ENCODE data around the gene KIF4B. TPM values are rescaled to one million over a fixed set of nuclear protein-coding genes. Genes with fewer than 3 reads are reported as not detected.

KIF4B gene
- total and polyA plus RNA-seq, 2 donors (not counting 3 experiments of a cell fraction or from before 2014, with no cell fraction given), result 0.44 TPM; not detected in 1

- FAIRE-seq (no peak), DNase-seq (ENCODE audit: low read depth, low spot score) (no peak)
- no peaks in the 10 kb centered on the region for H3K36me3 ChIP-seq (ENCODE audit: control insufficient read depth in 2 of 2, extremely low read depth in 1 of 2, insufficient read depth in 2 of 2, low read length in 2 of 2)
- H3K9me1 ChIP-seq (replicated peaks; ENCODE audit: control insufficient read depth, extremely low read depth, insufficient read depth, low read length), result no peaks in the 10 kb centered on the region
- no peak overlapping the region for H2AFZ ChIP-seq (ENCODE audit: low read depth, low read length)
- intact Hi-C loops (cut with micrococcal nuclease) (no loop called here), dilution Hi-C loops (cut with MboI; ENCODE audit: extremely low pct_ligation_motif_present, low sequenced_read_pairs) (no loop called here)
- no peaks in the 10 kb centered on the region for H3K9me3 ChIP-seq (replicated peaks; ENCODE audit: control insufficient read depth, insufficient read depth, low read length)
- no TSS peak for BruUV-seq (replicated peaks)
- no peaks in the 10 kb centered on the region for H3K4me1 ChIP-seq (ENCODE audit: control insufficient read depth, extremely low read depth, insufficient read depth, low read length)
- no peak overlapping the region for H3K4me2 ChIP-seq (ENCODE audit: insufficient read depth, low read length)
- no peak for TF ChIP-seq POLR2A (IDR thresholded peaks at IDR 0.05; ENCODE audit: low read depth, low read length)
- no peak for TF ChIP-seq FOS (IDR thresholded peaks at IDR 0.05; ENCODE audit: borderline replicate concordance, insufficient read depth, low read length)
- TF ChIP-seq GATA2 (IDR thresholded peaks at IDR 0.05; ENCODE audit: insufficient read depth, insufficient read length, low read depth, low read length), result no peak
- TF ChIP-seq CTCF (IDR thresholded peaks at IDR 0.05; ENCODE audit: extremely low read depth in 1 of 2, insufficient read depth in 1 of 2, low read depth in 1 of 2, low read length in 2 of 2), result no peak
- no peak for TF ChIP-seq EZH2 (IDR thresholded peaks at IDR 0.05; ENCODE audit: borderline replicate concordance, low read depth, low read length, severe bottlenecking)
- TF ChIP-seq MAX (IDR thresholded peaks at IDR 0.05; ENCODE audit: insufficient read depth, insufficient read length), result no peak
- TF ChIP-seq MYC (IDR thresholded peaks at IDR 0.05; ENCODE audit: low read depth, low read length), result no peak
- ChIA-PET CTCF (no interaction called here), POLR2A (no interaction called here)
- no peaks in the 10 kb centered on the region for H3K79me2 ChIP-seq (ENCODE audit: control insufficient read depth, insufficient read depth, low read length)
- no peak overlapping the region for H3K9ac ChIP-seq (replicated peaks; ENCODE audit: extremely low read depth, insufficient read depth, low read length)
- no peak overlapping the region for H3K4me3 ChIP-seq (replicated peaks in 1 of 3; ENCODE audit: insufficient read depth in 1 of 3, low read depth in 1 of 3, low read length in 3 of 3)
- no peaks in the 10 kb centered on the region for H3K27me3 ChIP-seq (ENCODE audit: control insufficient read depth in 2 of 2, insufficient read depth in 2 of 2, low read length in 2 of 2)
- no peaks in the 10 kb centered on the region for H4K20me1 ChIP-seq (replicated peaks; ENCODE audit: control insufficient read depth, extremely low read depth, insufficient read depth, low read length)
- no peak overlapping the region for H3K27ac ChIP-seq (ENCODE audit: insufficient read depth, low read depth, low read length)
These were observed 43.2 kb downstream of the KIF4B start for GRCh38 chr5:155056644-155057269.
